GM20000 (cell line): ENCODE measurements around the gene IQCK.

Experiments
- DNase-seq: peaks from one replicate; pipeline ENCODE4 v3.0.0; 2012; ENCODE audit warnings: low spot score
- CTCF ChIP-seq: IDR thresholded peaks from 2 replicates; pipeline ENCODE4 v1.5.1; 2012; ENCODE audit warnings: mild to moderate bottlenecking, control low read depth; ENCODE audit errors: extremely low read depth, missing control alignments

The IQCK gene

GRCh38 chr16:19774024-19774423 is 56.0 kb downstream of the IQCK start:
- DNase-seq = no peak
- no peak for TF ChIP-seq CTCF

GRCh38 chr16:19776147-19776546 is 58.1 kb downstream of the IQCK start:
- no peak for TF ChIP-seq CTCF
- DNase-seq = no peak

GRCh38 chr16:19776565-19776964 is 58.5 kb downstream of the IQCK start:
- DNase-seq = no peak
- TF ChIP-seq CTCF = no peak

GRCh38 chr16:19780321-19780720 is 62.2 kb downstream of the IQCK start:
- DNase-seq = no peak
- TF ChIP-seq CTCF = no peak

- no peak for DNase-seq
- TF ChIP-seq CTCF = no peak
These were observed 63.2 kb downstream of the IQCK start for GRCh38 chr16:19781226-19781625.

GRCh38 chr16:19783363-19784182 is 65.5 kb downstream of the IQCK start:
- no peak for DNase-seq
- no peak for TF ChIP-seq CTCF

GRCh38 chr16:19784183-19784736 is 66.2 kb downstream of the IQCK start:
- no peak for DNase-seq
- no peak for TF ChIP-seq CTCF
